NCI-H1105 (cell line): ENCODE results near the gene CFAP92.
A peak's percentile ranks its signal among the peaks of the same experiment; 100 is the strongest.

Source experiments
- DNase-seq: peaks from one replicate; lab custom pipeline; 2025; lab: John Stamatoyannopoulos, UW

The CFAP92 gene, protein sequence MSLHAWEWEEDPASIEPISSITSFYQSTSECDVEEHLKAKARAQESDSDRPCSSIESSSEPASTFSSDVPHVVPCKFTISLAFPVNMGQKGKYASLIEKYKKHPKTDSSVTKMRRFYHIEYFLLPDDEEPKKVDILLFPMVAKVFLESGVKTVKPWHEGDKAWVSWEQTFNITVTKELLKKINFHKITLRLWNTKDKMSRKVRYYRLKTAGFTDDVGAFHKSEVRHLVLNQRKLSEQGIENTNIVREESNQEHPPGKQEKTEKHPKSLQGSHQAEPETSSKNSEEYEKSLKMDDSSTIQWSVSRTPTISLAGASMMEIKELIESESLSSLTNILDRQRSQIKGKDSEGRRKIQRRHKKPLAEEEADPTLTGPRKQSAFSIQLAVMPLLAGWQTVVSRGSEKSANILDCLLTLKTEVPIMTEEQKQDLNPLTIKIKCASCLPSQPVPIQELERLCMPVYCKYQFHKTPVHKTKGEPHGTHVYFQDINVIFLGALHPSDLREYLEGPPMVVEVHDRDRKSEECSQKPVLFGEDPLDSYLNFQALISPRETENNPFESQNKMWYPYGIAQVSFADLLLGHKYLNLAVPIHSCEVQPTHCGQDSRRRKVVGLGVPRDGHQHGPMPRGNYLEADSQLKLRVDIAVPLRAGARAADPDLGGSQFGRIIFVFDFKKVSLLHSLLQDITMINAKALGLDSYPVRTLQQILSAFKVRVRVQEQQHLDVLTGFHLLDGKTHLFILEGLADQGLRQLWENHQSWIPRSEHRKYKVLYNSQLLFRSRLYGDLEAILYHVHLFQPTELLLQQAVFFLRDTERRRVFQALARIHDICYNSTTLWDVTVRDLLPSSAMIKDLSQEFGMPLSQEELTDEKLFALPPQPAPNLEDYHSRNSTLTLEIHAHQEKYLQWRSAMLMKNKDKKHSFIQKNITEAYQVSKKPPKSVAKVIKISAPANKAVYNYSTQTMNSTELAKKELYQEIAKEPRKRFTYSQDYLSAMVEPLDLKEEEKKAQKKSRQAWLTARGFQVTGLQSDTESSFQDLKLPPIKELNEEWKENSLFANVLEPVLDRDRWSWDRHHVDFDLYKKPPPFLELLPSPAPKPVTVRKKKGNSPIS

DNA sequence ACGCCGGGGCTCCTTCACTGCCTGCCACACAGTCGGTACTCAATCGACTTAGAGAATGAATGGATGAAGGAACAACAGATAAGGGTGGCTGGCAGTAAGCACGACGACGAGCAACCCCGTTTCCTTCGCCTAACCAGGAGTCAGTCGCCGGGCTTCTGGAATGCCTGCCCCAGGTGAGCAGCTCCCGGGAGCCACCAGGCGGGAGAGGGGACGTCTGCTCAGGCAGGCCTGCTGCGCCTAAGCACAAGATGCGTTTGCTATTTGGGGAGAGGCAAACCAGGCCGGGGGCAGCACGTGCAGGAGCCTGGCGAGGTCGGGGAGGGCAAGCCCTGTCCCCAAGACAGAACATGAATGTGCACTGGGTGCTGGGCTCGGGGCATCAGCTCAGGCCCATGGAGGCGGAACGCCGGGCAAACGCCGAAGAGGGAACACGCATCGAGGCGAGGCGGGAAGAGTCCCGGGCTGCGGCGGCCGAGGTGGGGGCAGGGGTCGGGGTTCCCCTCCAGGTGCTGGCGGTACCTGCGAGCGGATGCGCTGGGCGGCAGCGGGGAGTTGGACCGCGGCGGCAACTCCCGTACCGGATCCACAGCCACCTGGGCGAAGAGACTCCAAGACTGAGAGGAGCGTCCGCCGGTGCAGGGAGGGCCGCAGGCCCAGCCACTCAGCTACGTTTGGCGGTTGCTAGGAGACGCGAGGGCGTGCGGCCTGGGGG lies at the start of gene CFAP92:
TSS of gene CFAP92 (minus strand) at position 616 of the 712 bp plus-strand sequence. CDS start 772 bp downstream, outside the sequence.
- DNase-seq, result peak; percentile 93

DNA sequence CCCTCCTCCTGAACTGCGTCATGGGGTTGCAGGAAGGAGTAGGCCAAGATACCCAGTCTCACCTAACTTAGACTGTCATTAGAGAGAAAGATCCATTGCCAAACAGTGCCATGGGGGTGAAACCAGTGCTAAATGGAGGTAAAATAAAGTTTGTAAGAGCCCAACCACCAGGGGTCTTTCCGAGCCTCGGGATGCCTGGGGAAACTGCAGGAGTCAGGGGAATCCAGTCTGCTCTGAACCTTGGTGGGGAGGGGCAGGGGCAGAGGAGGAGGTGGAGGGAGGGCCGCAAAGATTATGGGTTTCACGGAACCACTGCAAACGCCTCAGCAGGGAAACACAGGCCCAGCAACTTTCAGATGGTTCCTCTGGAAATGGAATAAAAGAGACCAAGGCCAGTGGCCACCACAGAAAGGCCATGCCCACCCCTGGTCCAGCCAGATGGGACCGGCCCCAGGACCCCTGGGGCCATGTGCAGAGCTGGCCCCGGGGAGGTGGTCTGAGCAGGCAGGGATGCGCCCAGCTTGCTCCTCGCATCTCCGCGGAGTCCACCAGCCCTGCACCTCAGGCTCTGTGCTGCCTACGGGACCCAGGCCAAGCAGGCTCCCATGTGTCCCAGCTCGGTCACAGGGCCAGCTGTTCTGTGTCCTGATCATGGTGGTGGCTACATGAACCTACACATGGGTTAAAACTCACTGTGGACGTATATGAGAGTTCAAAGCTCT lies 46.9 kb upstream of the CFAP92 start:
- DNase-seq, result no peak

DNA sequence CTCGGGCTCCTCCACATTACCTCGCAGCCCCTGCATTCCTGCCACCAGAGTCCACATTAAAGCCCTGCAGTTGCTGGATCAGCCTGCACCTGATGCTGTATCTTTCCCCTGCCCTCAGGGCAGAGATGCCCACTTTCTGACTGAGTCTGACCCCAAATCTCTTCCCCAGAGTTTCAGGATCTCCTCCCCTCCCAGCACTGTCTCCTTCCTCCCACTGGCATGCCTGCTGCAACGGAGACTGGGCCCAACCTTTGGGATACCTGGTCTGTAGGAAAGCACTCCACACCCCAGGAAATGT lies 46.1 kb upstream of the CFAP92 start:
- no peak for DNase-seq

DNA sequence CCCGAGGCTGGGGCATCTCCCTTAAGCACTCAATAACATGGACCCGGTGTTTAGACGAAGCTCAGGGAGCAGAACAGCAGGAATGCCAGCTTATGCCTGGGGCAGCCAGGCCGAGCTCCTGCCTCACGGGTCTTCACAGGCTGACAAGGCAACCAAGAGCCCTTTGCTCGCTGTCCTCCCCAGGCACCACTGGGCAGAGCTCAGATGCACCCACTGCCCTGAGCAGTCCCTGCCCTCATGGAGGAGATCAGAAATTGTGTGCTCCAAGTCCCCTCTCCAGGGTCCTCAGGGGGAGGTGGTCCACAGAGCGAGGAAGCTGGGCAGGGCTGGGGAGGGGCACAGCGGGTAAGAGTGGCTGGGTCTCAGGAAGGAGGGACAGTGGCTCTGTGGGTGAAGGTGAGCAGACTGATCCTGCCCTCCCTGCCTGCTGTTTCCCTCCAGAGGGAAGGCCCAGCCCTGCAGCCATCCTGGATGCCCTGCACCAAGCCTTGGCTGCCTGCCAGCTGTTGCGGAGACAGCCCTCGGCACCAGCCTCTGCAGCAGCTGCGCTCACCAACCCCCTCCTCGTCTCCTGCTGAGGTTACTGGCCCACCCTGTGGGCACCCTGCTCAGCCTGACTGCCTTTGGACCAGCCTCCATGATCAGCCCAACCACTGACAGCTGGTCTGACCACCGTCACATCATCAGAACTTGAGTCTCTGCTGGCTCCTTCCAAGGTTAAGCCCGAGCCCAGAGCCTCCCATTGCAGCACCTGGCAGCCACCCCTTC lies 45.6 kb upstream of the CFAP92 start:
- DNase-seq, result peak; percentile 96

DNA sequence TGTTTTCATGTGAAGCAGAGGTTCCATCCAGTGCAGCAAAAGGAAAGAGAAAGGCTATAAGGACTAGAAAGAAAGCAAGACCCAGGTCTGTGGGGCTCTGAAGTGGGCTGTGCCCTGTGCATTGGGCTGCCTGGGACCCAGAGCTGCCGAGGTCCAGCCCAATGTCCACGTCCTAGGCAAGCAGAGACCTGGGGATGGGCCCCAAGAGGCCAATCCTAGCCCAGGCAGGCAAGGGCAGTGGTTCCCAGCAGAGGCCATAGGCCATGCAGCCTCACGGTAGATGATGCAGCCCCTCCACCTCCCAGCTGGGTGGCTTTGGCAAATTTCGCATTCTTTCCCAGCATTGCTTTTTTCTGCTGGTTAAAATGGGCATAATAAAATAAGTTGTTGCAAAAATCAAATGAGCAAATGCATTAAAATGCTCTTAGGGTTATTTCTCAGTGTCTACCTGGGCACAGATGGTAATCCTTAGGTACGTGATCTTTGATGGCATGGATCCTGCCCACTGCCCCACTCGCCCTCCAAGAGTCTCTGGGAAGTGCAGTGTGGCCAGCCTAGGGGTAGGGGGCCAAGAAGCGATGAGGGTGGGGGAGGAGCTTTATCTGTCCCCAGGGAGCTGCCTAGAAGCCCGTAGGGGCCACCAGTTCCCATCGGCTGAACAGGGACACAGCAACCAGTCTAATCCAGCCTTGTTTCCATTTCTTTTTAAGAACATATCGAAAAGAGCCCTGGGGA lies 44.4 kb upstream of the CFAP92 start:
- no peak for DNase-seq

DNA sequence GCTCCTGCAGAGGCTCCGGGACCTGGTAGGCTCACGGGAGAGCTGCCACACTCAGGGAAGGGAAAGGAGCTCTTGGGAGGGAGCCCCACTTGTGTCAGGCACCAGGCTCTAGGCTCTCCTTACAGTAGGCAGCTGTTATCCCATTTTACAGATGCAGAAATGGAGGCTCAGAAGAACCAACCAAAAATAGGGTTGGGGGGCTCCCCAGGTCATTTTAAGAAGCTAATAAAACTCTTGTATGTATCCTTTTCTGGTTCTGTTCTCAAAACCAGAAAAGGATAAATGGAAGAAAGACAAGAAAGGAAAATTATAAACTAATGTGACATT lies 43.2 kb upstream of the CFAP92 start:
- no peak for DNase-seq

DNA sequence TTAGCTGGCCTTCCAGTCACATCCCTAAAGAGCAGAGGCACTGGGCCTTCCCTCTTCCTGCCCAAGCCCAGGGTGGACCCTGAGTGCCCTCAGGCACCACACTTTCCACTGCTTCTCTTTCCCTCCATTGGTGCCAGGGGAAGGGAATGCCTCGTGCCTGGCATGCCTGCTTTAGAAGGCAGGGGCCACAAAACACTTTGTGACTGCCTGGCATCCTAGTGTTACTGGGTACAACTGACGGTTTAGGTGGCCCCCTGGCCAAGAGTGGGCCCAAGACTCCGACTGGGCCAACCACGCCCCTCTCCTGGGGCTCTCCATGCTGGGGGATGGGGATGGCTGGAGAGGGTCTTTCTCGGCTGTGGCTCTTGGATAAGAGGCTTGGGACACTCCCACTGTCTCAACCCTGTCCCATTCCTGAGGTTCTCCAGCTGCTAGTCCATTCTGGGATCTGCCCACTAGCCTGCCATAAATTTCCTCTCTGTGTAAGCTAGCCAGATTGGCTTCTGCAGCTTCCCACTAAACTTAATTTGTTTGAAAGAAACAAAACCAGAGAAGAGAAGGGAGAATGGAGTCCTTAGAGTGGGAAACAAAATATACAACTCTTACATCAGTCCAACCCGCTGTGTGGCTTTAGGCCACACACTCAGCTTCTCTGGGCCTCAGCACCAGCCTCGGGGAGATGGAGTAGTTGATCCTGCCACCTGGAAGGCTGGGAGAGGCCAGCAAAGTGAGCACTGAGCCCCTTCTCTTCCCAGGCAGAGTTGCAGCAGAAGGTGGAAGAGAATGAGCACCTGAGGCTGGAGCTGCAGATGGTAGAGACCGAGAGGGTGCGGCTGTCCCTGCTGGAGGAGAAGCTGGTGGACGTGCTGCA lies 42.6 kb upstream of the CFAP92 start:
- no peak for DNase-seq

DNA sequence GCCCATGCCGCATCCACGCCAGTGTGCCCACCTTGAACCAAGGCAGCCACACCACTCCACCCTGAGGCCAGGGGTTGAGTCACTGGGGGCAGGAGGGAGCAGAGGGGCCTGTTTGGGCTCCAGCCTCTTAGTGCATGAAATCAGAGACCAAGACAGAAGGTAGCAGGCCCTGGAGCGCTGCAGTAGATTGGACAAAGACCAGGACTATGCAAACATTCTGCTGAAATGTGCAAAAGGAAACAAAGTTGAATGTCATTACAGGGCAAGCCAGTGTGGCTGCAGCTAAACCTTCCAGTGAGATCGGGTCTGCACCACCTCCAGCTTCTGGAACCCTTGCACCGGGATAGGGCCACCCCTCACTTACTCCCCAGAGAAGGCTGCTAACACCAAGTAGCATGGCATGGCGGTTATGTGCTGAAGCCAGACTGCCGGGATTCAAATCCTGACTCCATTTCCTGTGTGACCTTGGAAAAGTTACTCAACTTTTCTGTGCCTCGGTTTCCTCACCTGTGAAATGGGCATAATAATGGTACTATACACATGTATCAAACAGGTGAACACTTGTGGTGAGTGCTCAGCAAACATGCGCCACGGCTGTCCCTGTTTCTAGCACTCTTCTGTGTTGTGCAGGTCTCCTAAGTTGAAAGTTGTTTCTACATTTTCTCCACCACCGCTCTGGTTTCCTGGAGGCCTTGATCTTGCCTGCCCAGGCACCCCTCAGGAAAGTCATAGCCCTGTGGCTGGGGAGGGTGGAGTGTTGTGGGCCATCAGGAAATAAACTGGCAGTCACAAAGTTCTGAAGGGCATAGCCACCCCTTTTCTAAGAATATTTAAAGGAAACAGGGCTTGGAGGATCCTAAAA lies 41.7 kb upstream of the CFAP92 start:
- no peak for DNase-seq

DNA sequence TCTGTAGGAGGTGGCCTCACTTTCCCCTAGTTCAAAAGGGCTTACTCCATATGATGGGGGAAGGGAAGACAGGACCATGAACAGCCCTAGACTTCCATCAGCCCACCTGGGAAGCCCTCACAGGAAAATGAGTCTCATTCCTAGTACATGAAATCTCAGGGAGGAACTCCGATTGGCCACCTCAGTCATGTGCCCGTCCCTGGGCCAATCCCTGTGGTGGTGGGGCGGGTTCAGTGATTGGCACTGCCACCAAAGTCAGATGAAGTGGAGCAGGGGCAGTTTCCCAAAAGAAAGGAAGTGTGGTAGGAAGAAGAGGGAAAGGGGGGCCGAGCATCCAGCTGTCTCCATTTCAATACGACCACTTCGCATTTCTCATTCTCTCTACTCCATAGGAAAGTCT lies 40.8 kb upstream of the CFAP92 start:
- no peak for DNase-seq

DNA sequence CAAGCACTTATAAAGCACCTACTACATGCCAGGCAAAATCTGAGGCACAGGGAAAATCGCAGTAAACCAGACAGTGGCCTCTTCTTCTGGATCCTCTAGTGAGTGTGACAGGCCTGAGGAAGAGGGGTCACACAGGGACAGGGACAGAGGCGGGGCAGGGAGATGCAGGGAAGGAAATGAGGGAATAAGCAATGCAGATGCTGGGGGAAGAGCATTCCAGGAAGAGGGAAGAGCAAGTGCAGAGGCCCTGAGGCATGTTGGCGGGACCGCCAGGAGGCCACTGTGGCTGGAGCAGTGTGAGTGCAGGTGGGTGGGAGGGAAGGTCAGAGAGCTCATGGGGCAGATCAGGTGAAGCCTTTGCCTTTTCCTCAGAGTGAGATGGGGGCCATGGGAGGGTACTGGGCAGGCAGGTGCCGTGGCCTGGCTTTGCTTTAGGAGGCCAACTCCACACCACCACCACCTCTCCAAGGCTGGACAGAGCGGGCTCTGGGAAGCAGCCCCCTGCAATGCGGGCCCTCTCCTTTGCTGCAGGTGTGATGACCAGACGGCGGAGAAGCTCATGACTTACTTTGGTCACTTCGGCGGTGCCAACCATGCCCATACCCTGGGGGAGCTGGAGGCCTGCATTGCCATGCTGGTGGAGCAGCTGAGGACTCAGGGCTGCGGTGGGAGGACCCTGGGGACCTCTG lies 39.9 kb upstream of the CFAP92 start:
- no peak for DNase-seq

DNA sequence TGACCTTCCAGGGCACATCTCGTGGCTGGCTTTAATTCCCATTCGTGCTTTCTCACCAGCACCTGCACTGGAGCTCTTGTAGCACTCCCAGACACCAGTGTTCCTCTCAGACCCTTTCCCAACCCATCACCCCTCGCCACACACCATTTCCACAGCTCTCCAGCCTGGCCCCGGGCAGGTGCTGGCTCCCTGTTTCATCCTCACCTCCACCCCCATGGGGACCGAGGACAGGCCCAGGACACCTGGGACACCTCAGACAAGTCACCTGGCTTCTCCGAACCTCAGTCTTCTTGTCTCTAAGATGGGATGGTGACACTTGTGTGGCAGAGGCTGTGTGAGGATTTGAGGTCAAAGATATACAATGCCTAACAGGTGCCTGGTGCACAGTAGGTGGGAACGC lies 39.3 kb upstream of the CFAP92 start:
- DNase-seq, result no peak

DNA sequence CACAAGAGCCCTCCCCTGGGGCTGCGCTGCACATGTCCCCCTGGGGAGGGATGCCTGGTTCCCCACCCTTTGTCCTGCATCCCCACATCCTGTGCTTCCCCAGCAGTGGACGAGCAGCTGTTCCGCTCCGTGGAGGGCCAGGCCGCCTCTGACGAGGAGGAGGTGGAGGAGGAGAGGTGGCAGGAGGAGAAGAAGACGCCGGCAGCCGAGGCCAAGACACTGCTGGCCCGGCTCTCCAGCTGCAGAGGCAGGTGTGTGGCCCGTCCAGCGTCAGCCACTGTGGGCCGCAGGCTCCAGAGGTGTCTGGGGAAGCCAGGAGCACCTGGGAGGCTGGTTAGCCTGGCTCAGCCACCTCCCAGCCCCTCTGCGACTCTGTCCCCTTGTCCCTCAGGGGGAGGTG lies 38.8 kb upstream of the CFAP92 start:
- DNase-seq, result no peak

DNA sequence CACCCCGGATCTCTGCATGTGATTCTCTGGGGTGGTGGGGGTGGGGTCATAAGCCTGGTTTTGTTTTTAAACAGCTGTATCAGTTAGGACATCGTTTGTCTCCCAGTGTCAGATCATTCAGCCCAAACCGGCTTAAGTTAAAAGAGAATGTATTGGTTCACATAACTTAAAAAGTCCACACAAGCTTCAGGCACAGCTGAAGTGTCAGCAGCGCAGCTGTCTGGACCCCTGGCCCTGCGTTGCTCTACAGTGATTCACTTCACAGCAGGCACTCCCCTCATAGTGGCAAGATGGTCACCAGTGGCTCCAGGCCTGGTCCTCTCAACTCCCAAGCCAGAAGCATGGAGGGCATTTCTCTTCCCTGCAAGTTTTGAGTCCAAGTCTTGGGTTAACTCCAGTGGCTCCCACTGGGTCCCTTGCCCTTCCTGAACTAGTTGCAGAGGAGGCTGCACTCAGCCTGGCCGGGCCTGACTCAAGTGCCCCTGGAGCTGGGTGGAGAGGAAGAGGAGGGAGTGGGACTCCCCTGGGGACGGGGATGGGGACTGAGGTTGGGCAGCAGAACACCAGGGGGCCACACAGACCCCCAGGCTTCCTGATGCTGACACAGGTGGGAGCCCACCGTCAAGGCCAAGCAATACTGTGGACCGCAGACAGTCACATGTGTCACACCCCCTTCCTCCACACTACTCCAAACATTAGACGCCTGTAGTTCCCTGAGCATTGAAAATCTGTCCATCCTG lies 37.8 kb upstream of the CFAP92 start:
- DNase-seq, result no peak

DNA sequence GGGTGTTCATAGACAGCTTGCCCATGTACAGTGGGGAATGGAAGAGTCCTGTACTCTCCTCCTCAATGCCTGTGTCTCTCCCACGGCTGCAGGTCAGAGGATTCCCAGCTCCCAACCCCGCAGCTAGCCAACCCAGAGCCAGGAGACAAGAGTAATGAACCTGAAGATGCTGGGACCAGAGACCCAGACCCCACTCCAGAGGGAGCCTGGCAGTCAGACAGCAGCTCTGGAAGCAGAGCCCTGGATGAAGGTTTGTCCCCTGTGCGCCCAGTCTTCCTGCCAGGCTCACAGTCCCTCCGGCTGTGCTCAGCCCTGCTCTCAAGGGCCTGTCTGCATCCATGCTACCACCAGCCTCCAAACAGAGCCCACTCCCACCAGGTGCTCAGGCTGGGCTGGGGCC lies 36.7 kb upstream of the CFAP92 start:
- no peak for DNase-seq

DNA sequence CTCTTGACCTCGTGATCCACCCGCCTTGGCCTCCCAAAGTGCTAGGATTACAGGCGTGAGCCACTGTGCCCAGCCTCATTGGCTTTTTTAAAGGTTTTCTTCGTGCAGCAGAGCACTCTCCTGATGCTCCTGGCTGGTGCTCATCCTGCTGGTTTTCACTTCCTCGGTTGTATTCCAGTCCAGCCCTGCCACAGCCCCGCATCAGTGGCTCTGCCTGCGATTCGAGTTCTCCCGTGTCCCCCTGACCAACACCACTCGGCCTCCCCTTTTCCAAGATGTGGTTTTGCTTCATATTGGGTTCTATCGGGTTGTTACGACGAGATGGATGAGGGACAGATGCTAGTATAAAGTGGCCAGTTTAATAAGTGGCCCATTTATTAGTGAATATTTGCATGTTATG lies 35.0 kb upstream of the CFAP92 start:
- no peak for DNase-seq

DNA sequence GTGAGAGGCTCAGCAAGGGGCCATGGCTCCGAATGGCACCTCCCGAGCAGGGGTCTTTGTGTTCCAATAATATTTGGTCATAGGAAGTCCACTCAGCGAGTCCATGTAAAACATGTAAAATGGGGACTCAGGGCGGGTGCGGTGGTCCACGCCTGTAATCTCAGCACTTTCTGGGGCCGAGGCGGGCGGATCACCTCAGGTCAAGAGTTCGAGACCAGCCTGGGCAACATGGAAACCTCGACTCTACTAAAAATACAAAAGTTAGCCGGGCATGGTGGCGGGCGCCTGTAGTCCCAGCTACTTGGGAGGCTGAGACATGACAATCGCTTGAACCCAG lies 33.6 kb upstream of the CFAP92 start:
- DNase-seq, result no peak
